ENCODE data around the gene NMNAT1. TPM values are rescaled to one million over a fixed set of nuclear protein-coding genes. Genes with fewer than 3 reads are reported as not detected.

NMNAT1 gene
- total RNA-seq, 2 experiments from 2014 or later: 7.7 to 9.6 TPM

DNA sequence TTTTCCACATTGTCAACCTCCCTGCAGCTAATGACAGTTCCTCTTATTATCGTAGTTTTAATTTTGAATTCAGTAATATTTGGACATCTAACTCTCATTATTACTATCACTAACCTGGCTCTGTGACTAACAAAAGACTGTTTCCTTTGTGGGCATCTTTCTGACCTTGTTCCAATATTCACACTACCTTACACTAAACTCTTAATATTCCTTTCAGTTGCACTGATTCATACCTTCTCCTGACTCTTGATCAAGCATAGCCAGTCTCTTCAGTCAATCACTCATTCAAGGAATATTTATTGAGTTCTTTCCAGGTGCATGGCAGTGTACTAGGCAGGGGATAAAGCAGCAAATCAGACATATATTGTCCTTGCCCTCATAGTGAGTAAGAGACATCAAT lies 25.4 kb upstream of the NMNAT1 start:
- Mint-ChIP-seq H3K9me3 (no peaks in the 10 kb centered on the region), H3K4me3 (no peak overlapping the region), H3K4me1 (ENCODE audit: low read depth) (no peaks in the 10 kb centered on the region), H3K27me3 (no peaks in the 10 kb centered on the region), H3K36me3 (ENCODE audit: low read depth) (no peaks in the 10 kb centered on the region), H3K27ac (no peak overlapping the region)
- DNase-seq (no peak), ATAC-seq (no peak)
- intact Hi-C loops (cut with micrococcal nuclease): no loop called here
- CTCF ChIA-PET: interaction anchor here (1.0 to 1.4 kb wide), 3 partner anchors 17 to 303 kb away, joined by 4 read pairs; no protein-coding TSS in a partner anchor
- TF ChIP-seq, protein P1, sequence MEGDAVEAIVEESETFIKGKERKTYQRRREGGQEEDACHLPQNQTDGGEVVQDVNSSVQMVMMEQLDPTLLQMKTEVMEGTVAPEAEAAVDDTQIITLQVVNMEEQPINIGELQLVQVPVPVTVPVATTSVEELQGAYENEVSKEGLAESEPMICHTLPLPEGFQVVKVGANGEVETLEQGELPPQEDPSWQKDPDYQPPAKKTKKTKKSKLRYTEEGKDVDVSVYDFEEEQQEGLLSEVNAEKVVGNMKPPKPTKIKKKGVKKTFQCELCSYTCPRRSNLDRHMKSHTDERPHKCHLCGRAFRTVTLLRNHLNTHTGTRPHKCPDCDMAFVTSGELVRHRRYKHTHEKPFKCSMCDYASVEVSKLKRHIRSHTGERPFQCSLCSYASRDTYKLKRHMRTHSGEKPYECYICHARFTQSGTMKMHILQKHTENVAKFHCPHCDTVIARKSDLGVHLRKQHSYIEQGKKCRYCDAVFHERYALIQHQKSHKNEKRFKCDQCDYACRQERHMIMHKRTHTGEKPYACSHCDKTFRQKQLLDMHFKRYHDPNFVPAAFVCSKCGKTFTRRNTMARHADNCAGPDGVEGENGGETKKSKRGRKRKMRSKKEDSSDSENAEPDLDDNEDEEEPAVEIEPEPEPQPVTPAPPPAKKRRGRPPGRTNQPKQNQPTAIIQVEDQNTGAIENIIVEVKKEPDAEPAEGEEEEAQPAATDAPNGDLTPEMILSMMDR (IDR thresholded peaks at IDR 0.05): no peak
- POLR2A ChIA-PET: interaction anchor here (0.9 to 1.2 kb wide), 4 partner anchors 9 to 47 kb away, joined by 3 to 4 read pairs (median 3); no protein-coding TSS in a partner anchor

DNA sequence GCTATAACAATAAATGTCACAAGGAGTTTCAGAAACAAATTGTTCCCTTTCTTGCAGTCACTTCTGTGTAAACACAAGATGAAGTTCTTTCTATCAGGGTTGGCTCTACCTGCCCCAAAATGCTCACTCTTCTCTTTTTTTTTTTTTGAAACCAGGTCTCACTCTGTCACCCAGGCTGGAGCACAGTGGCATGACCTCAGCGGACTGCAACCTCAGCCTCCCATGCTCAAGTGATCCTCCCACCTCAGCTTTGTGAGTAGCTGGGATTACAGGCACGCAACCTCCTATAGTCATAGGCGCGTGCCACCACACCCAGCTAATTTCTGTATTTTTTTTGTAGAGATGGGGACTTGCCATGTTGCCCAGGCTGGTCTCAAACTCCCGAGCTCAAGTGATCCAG lies 22.7 kb upstream of the NMNAT1 start:
- intact Hi-C loops (cut with micrococcal nuclease): no loop called here
- H3K36me3 Mint-ChIP-seq (ENCODE audit: low read depth): no peaks in the 10 kb centered on the region
- no peak overlapping the region for H3K4me3 Mint-ChIP-seq
- no peaks in the 10 kb centered on the region for H3K9me3 Mint-ChIP-seq
- no peak overlapping the region for H3K27ac Mint-ChIP-seq
- no peaks in the 10 kb centered on the region for H3K4me1 Mint-ChIP-seq (ENCODE audit: low read depth)
- H3K27me3 Mint-ChIP-seq: no peaks in the 10 kb centered on the region
- ATAC-seq (no peak), DNase-seq (no peak)
- TF ChIP-seq, protein P1 (IDR thresholded peaks at IDR 0.05): no peak
- CTCF ChIA-PET: no interaction called here
- POLR2A ChIA-PET: no interaction called here

DNA sequence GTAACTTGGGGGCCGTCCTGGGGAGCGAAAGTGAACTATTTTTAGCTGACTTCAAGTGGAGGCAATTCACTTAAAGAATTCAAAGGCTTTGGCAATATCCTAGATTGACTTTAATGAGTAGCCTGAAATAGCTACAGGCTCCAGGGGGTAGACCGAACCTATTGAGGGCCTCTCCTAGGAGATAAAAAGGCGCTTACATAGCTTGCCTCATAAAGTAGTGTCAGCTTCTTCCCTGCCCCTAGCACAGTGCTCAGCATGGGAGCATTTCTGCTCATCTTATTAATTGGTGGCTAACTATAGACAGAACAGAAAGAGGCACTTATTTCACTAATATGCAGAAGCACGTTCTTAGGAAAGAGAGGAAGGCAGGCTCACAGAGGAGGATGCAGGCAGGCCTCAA lies 20.9 kb upstream of the NMNAT1 start:
- H3K9me3 Mint-ChIP-seq: no peaks in the 10 kb centered on the region
- POLR2A ChIA-PET: interaction anchor here (0.7 kb wide), 1 partner anchor 12 kb away, joined by 3 read pairs; no protein-coding TSS in a partner anchor
- H3K27me3 Mint-ChIP-seq: no peaks in the 10 kb centered on the region
- no peak overlapping the region for H3K4me3 Mint-ChIP-seq
- no peak overlapping the region for H3K27ac Mint-ChIP-seq
- ATAC-seq (no peak), DNase-seq (no peak)
- TF ChIP-seq, protein P1 (IDR thresholded peaks at IDR 0.05): no peak
- H3K4me1 Mint-ChIP-seq (ENCODE audit: low read depth): no peaks in the 10 kb centered on the region
- CTCF ChIA-PET: no interaction called here
- intact Hi-C loops (cut with micrococcal nuclease): no loop called here
- H3K36me3 Mint-ChIP-seq (ENCODE audit: low read depth): no peaks in the 10 kb centered on the region

DNA sequence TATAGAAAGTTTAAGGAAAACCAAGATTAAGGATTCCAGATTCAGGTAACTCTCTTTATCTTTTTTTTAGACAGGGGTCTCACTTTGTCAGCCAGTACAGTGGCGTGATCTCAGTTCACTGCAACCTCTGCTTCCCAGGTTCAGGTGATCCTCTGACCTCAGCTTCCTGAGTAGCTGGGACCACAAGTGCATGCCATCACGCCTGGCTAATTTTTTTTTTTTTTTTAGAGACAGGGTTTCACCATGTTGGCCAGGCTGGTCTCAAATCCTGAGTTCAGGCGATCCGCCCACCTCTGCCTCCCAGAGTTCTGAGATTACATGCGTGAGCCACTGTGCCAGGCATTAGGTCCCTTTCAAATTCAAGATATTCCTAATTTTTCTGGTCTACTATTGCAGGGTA lies 16.0 kb upstream of the NMNAT1 start:
- Mint-ChIP-seq H3K4me1 (ENCODE audit: low read depth) (no peaks in the 10 kb centered on the region), H3K9me3 (no peaks in the 10 kb centered on the region), H3K36me3 (ENCODE audit: low read depth) (peaks cover 9% of the 10 kb centered on the region), H3K27ac (no peak overlapping the region), H3K4me3 (no peak overlapping the region), H3K27me3 (no peaks in the 10 kb centered on the region)
- intact Hi-C loops (cut with micrococcal nuclease): no loop called here
- ChIA-PET POLR2A (no interaction called here), CTCF (interaction anchor here (1.2 kb wide), 1 partner anchor 49 kb away, joined by 3 read pairs; no protein-coding TSS in a partner anchor)
- ATAC-seq (no peak), DNase-seq (no peak)
- TF ChIP-seq, protein P1 (IDR thresholded peaks at IDR 0.05): no peak

DNA sequence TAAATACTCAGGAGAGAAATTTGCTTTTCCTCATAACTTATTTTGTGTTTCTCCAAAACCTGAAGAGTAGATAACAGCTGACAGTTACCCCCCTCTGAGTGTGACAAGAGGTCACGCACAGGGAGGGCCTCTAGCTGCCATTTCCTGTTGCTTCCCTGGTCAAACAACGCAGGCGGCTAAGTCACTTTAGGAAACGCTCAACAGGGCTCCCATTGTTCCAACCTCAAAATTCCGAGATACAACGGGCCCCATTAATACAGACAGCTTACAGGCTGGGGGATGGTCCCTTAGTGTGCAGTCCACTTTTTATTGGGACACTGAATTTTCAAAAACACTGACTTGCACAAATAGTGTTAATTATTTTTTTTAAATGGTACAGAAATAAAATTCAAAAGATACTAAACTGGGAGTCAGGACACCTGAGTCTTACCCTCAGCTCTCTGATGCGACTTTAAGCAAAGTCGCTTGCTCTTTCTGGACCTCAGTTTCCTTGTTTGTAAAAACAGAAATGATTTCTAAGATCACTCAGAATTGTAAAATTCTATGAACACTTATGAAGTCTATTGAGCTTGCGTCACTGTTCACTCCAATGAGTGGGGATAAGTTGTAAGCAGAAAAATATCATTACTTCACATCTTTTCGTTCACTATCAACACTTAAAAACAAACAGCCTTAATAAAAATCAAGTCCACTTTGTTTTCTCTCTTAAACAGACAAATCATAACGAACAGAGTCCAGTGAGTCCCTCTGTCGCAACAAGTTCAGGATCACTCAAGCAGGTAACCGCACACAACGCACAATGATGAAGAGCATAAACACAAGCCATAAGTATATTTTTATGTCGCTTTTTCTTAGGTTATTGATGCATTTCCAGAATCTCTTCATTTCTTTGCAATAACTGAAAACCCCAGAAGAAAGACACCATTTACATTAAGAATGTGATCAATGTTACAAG lies 13.6 kb upstream of the NMNAT1 start:
- H3K36me3 Mint-ChIP-seq (ENCODE audit: low read depth): peaks cover 20% of the 10 kb centered on the region
- no peaks in the 10 kb centered on the region for H3K9me3 Mint-ChIP-seq
- H3K4me3 Mint-ChIP-seq: no peak overlapping the region
- ATAC-seq (no peak), DNase-seq (no peak)
- no peaks in the 10 kb centered on the region for H3K4me1 Mint-ChIP-seq (ENCODE audit: low read depth)
- TF ChIP-seq, protein P1 (IDR thresholded peaks at IDR 0.05): no peak
- intact Hi-C loops (cut with micrococcal nuclease): no loop called here
- ChIA-PET POLR2A (interaction anchor here (0.6 kb wide), 1 partner anchor 27 kb away, joined by 3 read pairs; no protein-coding TSS in a partner anchor), CTCF (interaction anchor here (1.2 to 2.0 kb wide), 3 partner anchors 13 to 20 kb away, joined by 3 to 9 read pairs (median 8); partner anchors contain the start of genes LZIC and NMNAT1)
- no peak overlapping the region for H3K27ac Mint-ChIP-seq
- H3K27me3 Mint-ChIP-seq: no peaks in the 10 kb centered on the region
